Keratinocyte (primary cell): ENCODE results near the gene ROS1. TPM values are rescaled to one million over a fixed set of nuclear protein-coding genes. Genes with fewer than 3 reads are reported as not detected.

Source experiments
- DNase-seq: peaks from one replicate; pipeline ENCODE4 v3.0.0-alpha.2; 2011; ENCODE audit warnings: low read depth, missing footprints, low spot score
- FAIRE-seq: peaks from 2 replicates; lab custom pipeline; 2011; peaks lifted over from hg19 to GRCh38; lab: Jason Lieb, UNC
- H2AFZ ChIP-seq: 2 replicates; pipeline ENCODE4 v1.6.0; 2012; ENCODE audit warnings: low read length, control low read depth, inconsistent platforms; ENCODE audit not compliant: control insufficient read depth
- H3K27ac ChIP-seq: 2 replicates; pipeline ENCODE4 v1.5.1; 2011; ENCODE audit warnings: low read length; ENCODE audit not compliant: control insufficient read depth, insufficient read depth
- H3K27me3 ChIP-seq: 3 replicates; pipeline ENCODE4 v1.6.0; 2011; ENCODE audit warnings: low read length; ENCODE audit not compliant: control insufficient read depth, insufficient read depth; ENCODE audit errors: extremely low read depth
- H3K36me3 ChIP-seq, 2 experiments: 2 replicates in 1 of 2; 3 replicates in 1 of 2; pipeline ENCODE4 v1.5.1; 2011; ENCODE audit warnings: low read length in 2 of 2, mild to moderate bottlenecking in 1 of 2; ENCODE audit not compliant: control insufficient read depth in 2 of 2, insufficient read depth in 2 of 2; ENCODE audit errors: extremely low read depth in 1 of 2
- H3K4me1 ChIP-seq: 3 replicates; pipeline ENCODE4 v1.5.1; 2011; ENCODE audit warnings: low read length; ENCODE audit not compliant: control insufficient read depth, insufficient read depth; ENCODE audit errors: extremely low read depth
- H3K4me2 ChIP-seq: 3 replicates; pipeline ENCODE4 v1.6.0; 2011; ENCODE audit warnings: low read depth, low read length; ENCODE audit not compliant: control insufficient read depth, insufficient read depth; ENCODE audit errors: extremely low read depth
- H3K4me3 ChIP-seq, 3 experiments: fragments of 200-600 bp in 1 of 3; sonication (generic) in 1 of 3; 2 replicates in 2 of 3; 3 replicates in 1 of 3; pipeline ENCODE4 v1.5.1; 2011 to 2016; ENCODE audit warnings: low read length in 3 of 3, mild to moderate bottlenecking in 3 of 3, control low read depth in 2 of 3, inconsistent platforms in 1 of 3, low read depth in 1 of 3, mixed read lengths in 1 of 3, mixed run types in 1 of 3, moderate library complexity in 1 of 3; ENCODE audit not compliant: control insufficient read depth in 2 of 3, insufficient read depth in 2 of 3; ENCODE audit errors: extremely low read depth in 1 of 3
- H3K79me2 ChIP-seq: 2 replicates; pipeline ENCODE4 v1.6.0; 2012; ENCODE audit warnings: low read length; ENCODE audit not compliant: control insufficient read depth, insufficient read depth
- H3K9ac ChIP-seq: 3 replicates; pipeline ENCODE4 v1.6.0; 2011; ENCODE audit warnings: low read length; ENCODE audit not compliant: control insufficient read depth, insufficient read depth; ENCODE audit errors: extremely low read depth
- H3K9me1 ChIP-seq: 3 replicates; pipeline ENCODE4 v1.6.0; 2011; ENCODE audit warnings: low read length; ENCODE audit not compliant: control insufficient read depth, insufficient read depth; ENCODE audit errors: extremely low read depth
- H3K9me3 ChIP-seq: 2 replicates; pipeline ENCODE4 v1.5.1; 2012; ENCODE audit warnings: low read depth, low read length; ENCODE audit not compliant: control insufficient read depth
- H4K20me1 ChIP-seq: 3 replicates; pipeline ENCODE4 v1.6.0; 2011; ENCODE audit warnings: low read length; ENCODE audit not compliant: control insufficient read depth, insufficient read depth; ENCODE audit errors: extremely low read depth
- CTCF ChIP-seq, 3 experiments: IDR thresholded peaks in 1 of 3; conservative IDR thresholded peaks in 1 of 3; optimal IDR thresholded peaks in 1 of 3; 2 replicates in 2 of 3; 3 replicates in 1 of 3; pipeline versions ENCODE3 to v1.5.1; 2011; ENCODE audit warnings: low read length in 3 of 3, mild to moderate bottlenecking in 3 of 3, moderate library complexity in 2 of 3, control low read depth in 1 of 3, inconsistent platforms in 1 of 3; ENCODE audit not compliant: insufficient read depth in 2 of 3; ENCODE audit errors: extremely low read depth in 1 of 3
- EZH2 ChIP-seq: IDR thresholded peaks from one replicate; pipeline ENCODE4 v1.6.1; 2012; ENCODE audit warnings: inconsistent platforms, mild to moderate bottlenecking, low read length, moderate library complexity
- dilution Hi-C: fragments of 300-500 bp; cut with MboI; formaldehyde crosslinking; loops from one replicate; pipeline ENCODE4 v1.7.0; 2020; ENCODE audit warnings: low sequenced_read_pairs; ENCODE audit not compliant: extremely low pct_ligation_motif_present
- polyA plus RNA-seq, 5 experiments: library from polyadenylated mRNA; depleted of rRNA in 3 of 5; stranded (reverse) in 3 of 5; stranded (forward) in 1 of 5; unstranded in 1 of 5; fragments of >200 nt; gene quantifications; 1 replicate in 1 of 5; 2 replicates in 3 of 5; 3 replicates in 1 of 5; pipeline versions ENCODE4 v1.2.1 to v1.2.3, GENCODE V29; 2011 to 2012; ENCODE audit warnings: missing spikeins in 2 of 5, low read depth in 1 of 5, low replicate concordance in 1 of 5

Gene ROS1
- polyA plus RNA-seq, 1 donor (not counting 4 experiments of a cell fraction or from before 2014, with no cell fraction given): 0.16 TPM

- Histone ChIP-seq H4K20me1 (no peaks in the 10 kb centered on the region), H3K79me2 (no peaks in the 10 kb centered on the region), H3K27ac (no peak overlapping the region), H3K9ac (no peak overlapping the region), H2AFZ (no peak overlapping the region), H3K4me3 (no peak overlapping the region), H3K36me3 (no peaks in the 10 kb centered on the region), H3K27me3 (peaks cover 95% of the 10 kb centered on the region), H3K4me1 (peaks cover 15% of the 10 kb centered on the region), H3K4me2 (no peak overlapping the region), H3K9me3 (no peaks in the 10 kb centered on the region), H3K9me1 (no peaks in the 10 kb centered on the region)
- TF ChIP-seq CTCF (optimal IDR thresholded peaks at IDR 0.05 in 1 of 3, IDR thresholded peaks at IDR 0.05 in 1 of 3, conservative IDR thresholded peaks at IDR 0.05 in 1 of 3; ENCODE audit: extremely low read depth in 1 of 3, insufficient read depth in 2 of 3, low read length in 3 of 3) (no peak), EZH2 (no peak)
- dilution Hi-C loops: no loop called here
- DNase-seq (no peak), FAIRE-seq (no peak)
Observed at GRCh38 chr6:117269638-117270054, 156.1 kb downstream of the ROS1 start.

GRCh38 chr6:117268924-117269323 lies 156.8 kb downstream of the ROS1 start:
- no peak overlapping the region for H3K27ac ChIP-seq
- H3K4me2 ChIP-seq: no peak overlapping the region
- TF ChIP-seq EZH2: no peak
- no peak for TF ChIP-seq CTCF (optimal IDR thresholded peaks at IDR 0.05 in 1 of 3, IDR thresholded peaks at IDR 0.05 in 1 of 3, conservative IDR thresholded peaks at IDR 0.05 in 1 of 3; ENCODE audit: extremely low read depth in 1 of 3, insufficient read depth in 2 of 3, low read length in 3 of 3)
- dilution Hi-C loops: no loop called here
- H3K9me3 ChIP-seq: no peaks in the 10 kb centered on the region
- H3K9ac ChIP-seq: no peak overlapping the region
- FAIRE-seq (no peak), DNase-seq (no peak)
- no peaks in the 10 kb centered on the region for H3K9me1 ChIP-seq
- no peak overlapping the region for H2AFZ ChIP-seq
- H3K36me3 ChIP-seq: no peaks in the 10 kb centered on the region
- H3K4me1 ChIP-seq: peaks cover 15% of the 10 kb centered on the region
- no peaks in the 10 kb centered on the region for H4K20me1 ChIP-seq
- H3K4me3 ChIP-seq: no peak overlapping the region
- H3K27me3 ChIP-seq: peaks cover 96% of the 10 kb centered on the region
- no peaks in the 10 kb centered on the region for H3K79me2 ChIP-seq
